ENCODE measurements around the gene MAPKAP1.

MAPKAP1 gene

GRCh38 chr9:125497906-125498305 lies 209.1 kb downstream of the MAPKAP1 start:
- no peaks in the 10 kb centered on the region for H3F3A ChIP-seq (ENCODE audit: control insufficient read depth, insufficient read depth)
- no peaks in the 10 kb centered on the region for H3K27me3 ChIP-seq (ENCODE audit: control insufficient read depth, low read length)
- no peaks in the 10 kb centered on the region for H3K9me3 ChIP-seq (ENCODE audit: control insufficient read depth, insufficient read depth, low read length)
- no peaks in the 10 kb centered on the region for H3K36me3 ChIP-seq (ENCODE audit: control insufficient read depth, low read length)
- TF ChIP-seq EZH2phosphoT487 (IDR thresholded peaks at IDR 0.05; ENCODE audit: borderline replicate concordance, low read length), result no peak
- TF ChIP-seq CTCF (IDR thresholded peaks at IDR 0.05; ENCODE audit: low read depth, low read length, poor library complexity, severe bottlenecking), result no peak
- H3K27ac ChIP-seq (ENCODE audit: low read depth, low read length), result no peak overlapping the region
- H3K4me3 ChIP-seq (ENCODE audit: low read length), result no peak overlapping the region
- no peaks in the 10 kb centered on the region for H4K20me1 ChIP-seq (ENCODE audit: control insufficient read depth, insufficient read depth, low read depth, low read length)
- H3K79me2 ChIP-seq (ENCODE audit: control insufficient read depth, low read length), result no peaks in the 10 kb centered on the region
- H3K4me2 ChIP-seq (ENCODE audit: low read length), result no peak overlapping the region
- H3K4me1 ChIP-seq (ENCODE audit: control insufficient read depth, low read length), result peaks cover 18% of the 10 kb centered on the region
- H3K9me2 ChIP-seq (replicated peaks; ENCODE audit: control insufficient read depth, low read length), result no peaks in the 10 kb centered on the region

GRCh38 chr9:125497478-125497877 lies 209.5 kb downstream of the MAPKAP1 start:
- no peak overlapping the region for H3K4me2 ChIP-seq (ENCODE audit: low read length)
- no peaks in the 10 kb centered on the region for H3K9me2 ChIP-seq (replicated peaks; ENCODE audit: control insufficient read depth, low read length)
- H3K36me3 ChIP-seq (ENCODE audit: control insufficient read depth, low read length), result no peaks in the 10 kb centered on the region
- TF ChIP-seq EZH2phosphoT487 (IDR thresholded peaks at IDR 0.05; ENCODE audit: borderline replicate concordance, low read length) (no peak), CTCF (IDR thresholded peaks at IDR 0.05; ENCODE audit: low read depth, low read length, poor library complexity, severe bottlenecking) (no peak)
- H3K4me3 ChIP-seq (ENCODE audit: low read length), result no peak overlapping the region
- H3K27ac ChIP-seq (ENCODE audit: low read depth, low read length), result no peak overlapping the region
- H3K27me3 ChIP-seq (ENCODE audit: control insufficient read depth, low read length), result no peaks in the 10 kb centered on the region
- no peaks in the 10 kb centered on the region for H3K9me3 ChIP-seq (ENCODE audit: control insufficient read depth, insufficient read depth, low read length)
- no peaks in the 10 kb centered on the region for H3F3A ChIP-seq (ENCODE audit: control insufficient read depth, insufficient read depth)
- no peaks in the 10 kb centered on the region for H3K79me2 ChIP-seq (ENCODE audit: control insufficient read depth, low read length)
- H4K20me1 ChIP-seq (ENCODE audit: control insufficient read depth, insufficient read depth, low read depth, low read length), result no peaks in the 10 kb centered on the region
- peaks cover 18% of the 10 kb centered on the region for H3K4me1 ChIP-seq (ENCODE audit: control insufficient read depth, low read length)

DNA sequence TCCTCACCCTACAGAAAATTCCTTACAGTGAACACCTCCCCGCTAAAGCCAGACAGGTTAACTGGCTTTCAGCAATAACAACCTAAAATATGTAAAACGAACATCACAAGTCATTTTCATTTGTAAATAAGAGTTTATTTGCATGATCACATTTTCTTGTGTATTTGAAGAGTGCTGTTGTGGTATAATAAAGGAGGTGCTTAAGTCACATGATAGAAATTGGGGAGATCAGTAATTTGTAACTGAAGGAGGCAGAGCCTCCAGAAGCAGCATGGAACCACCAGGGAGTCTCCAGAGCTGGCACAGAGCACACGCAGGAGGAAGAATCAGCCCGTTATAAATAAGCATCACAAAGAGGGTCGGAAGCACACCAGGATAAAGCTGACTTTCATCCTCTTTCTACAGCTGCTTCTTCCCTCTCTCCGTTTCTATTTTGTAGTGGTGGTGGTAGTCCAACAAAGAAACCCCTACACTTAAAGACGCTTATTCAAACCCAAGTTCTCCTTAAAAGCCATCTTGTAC lies 210.6 kb downstream of the MAPKAP1 start:
- Histone ChIP-seq H4K20me1 (ENCODE audit: control insufficient read depth, insufficient read depth, low read depth, low read length) (no peaks in the 10 kb centered on the region), H3K36me3 (ENCODE audit: control insufficient read depth, low read length) (no peaks in the 10 kb centered on the region), H3K79me2 (ENCODE audit: control insufficient read depth, low read length) (no peaks in the 10 kb centered on the region), H3F3A (ENCODE audit: control insufficient read depth, insufficient read depth) (no peaks in the 10 kb centered on the region), H3K27ac (ENCODE audit: low read depth, low read length) (no peak overlapping the region), H3K4me3 (ENCODE audit: low read length) (no peak overlapping the region), H3K4me2 (ENCODE audit: low read length) (no peak overlapping the region), H3K9me3 (ENCODE audit: control insufficient read depth, insufficient read depth, low read length) (no peaks in the 10 kb centered on the region), H3K4me1 (ENCODE audit: control insufficient read depth, low read length) (peaks cover 18% of the 10 kb centered on the region), H3K9me2 (replicated peaks; ENCODE audit: control insufficient read depth, low read length) (no peaks in the 10 kb centered on the region), H3K27me3 (ENCODE audit: control insufficient read depth, low read length) (no peaks in the 10 kb centered on the region)
- TF ChIP-seq EZH2phosphoT487 (IDR thresholded peaks at IDR 0.05; ENCODE audit: borderline replicate concordance, low read length), result no peak
- TF ChIP-seq CTCF (IDR thresholded peaks at IDR 0.05; ENCODE audit: low read depth, low read length, poor library complexity, severe bottlenecking), result no peak
